SHP77 treated with DMSO at 0.1 percent for 48 hours (cell line): ENCODE data around the gene SKIC8.

ENCODE experiments used
- DNase-seq: peaks from one replicate; lab custom pipeline; 2025; lab: John Stamatoyannopoulos, UW

Gene SKIC8

GRCh38 chr15:78299101-78299930, at the start of gene SKIC8:
Gene SKIC8, minus strand, starts transcription at chr15:78299609. Its CDS starts 3,923 bp downstream, at chr15:78295686.
- DNase-seq, result peak; percentile 88

- DNase-seq, result no peak
Measured at GRCh38 chr15:78347586-78348543, 48.5 kb upstream of the SKIC8 start.

GRCh38 chr15:78345396-78346125, 46.2 kb upstream of the SKIC8 start:
- no peak for DNase-seq

- no peak for DNase-seq
Measured at GRCh38 chr15:78343276-78344060, 44.1 kb upstream of the SKIC8 start.

GRCh38 chr15:78342021-78342420, 42.6 kb upstream of the SKIC8 start:
- no peak for DNase-seq

- DNase-seq, result no peak
Measured at GRCh38 chr15:78341057-78341987, 41.9 kb upstream of the SKIC8 start.

- no peak for DNase-seq
Measured at GRCh38 chr15:78340231-78341056, 41.0 kb upstream of the SKIC8 start, which contains the start of gene CRABP1. Gene CRABP1, plus strand, starts transcription at chr15:78340353. Its CDS starts 76 bp downstream, at chr15:78340429.

- no peak for DNase-seq
Measured at GRCh38 chr15:78339559-78339958, 40.1 kb upstream of the SKIC8 start.

- no peak for DNase-seq
Measured at GRCh38 chr15:78338781-78339180, 39.4 kb upstream of the SKIC8 start.

GRCh38 chr15:78335985-78336384, 36.6 kb upstream of the SKIC8 start:
- no peak for DNase-seq

- no peak for DNase-seq
Measured at GRCh38 chr15:78334845-78335244, 35.4 kb upstream of the SKIC8 start.

GRCh38 chr15:78329625-78330024, 30.2 kb upstream of the SKIC8 start:
- DNase-seq, result no peak

- no peak for DNase-seq
Measured at GRCh38 chr15:78327466-78327865, 28.1 kb upstream of the SKIC8 start.

GRCh38 chr15:78325092-78325843, 25.9 kb upstream of the SKIC8 start:
- no peak for DNase-seq

GRCh38 chr15:78324144-78324543, 24.7 kb upstream of the SKIC8 start:
- no peak for DNase-seq

- DNase-seq, result no peak
Measured at GRCh38 chr15:78323693-78324092, 24.3 kb upstream of the SKIC8 start.

- no peak for DNase-seq
Measured at GRCh38 chr15:78322724-78323521, 23.5 kb upstream of the SKIC8 start.

GRCh38 chr15:78322243-78322642, 22.8 kb upstream of the SKIC8 start:
- DNase-seq, result peak; percentile 5
